GM10248 (cell line): ENCODE results near the gene ZNF506.
"Not testable (repeated sequence)": the region's sequence is repeated elsewhere in the genome, so short reads cannot be mapped to it uniquely, and the experiment has no call there.

Source experiments
- CTCF ChIA-PET: fragments of 300-600 bp; sonication (Branson Sonifier 250); formaldehyde crosslinking; extraction: SDS; loops from one replicate; lab custom pipeline; 2021; ENCODE audit warnings: antibody characterized with exemption; lab: Yijun Ruan, JAX
- POLR2A ChIA-PET: fragments of 350-650 bp; sonication (Branson Sonifier 250); formaldehyde crosslinking; extraction: SDS; loops from one replicate; lab custom pipeline; 2020; ENCODE audit warnings: antibody characterized with exemption; lab: Yijun Ruan, JAX
- DNase-seq: peaks from one replicate; pipeline ENCODE4 v3.0.0; 2012; ENCODE audit errors: extremely low spot score
- TF ChIP-seq, protein P1 (sequence below): IDR thresholded peaks from 2 replicates; pipeline ENCODE4 v1.5.1; 2012; ENCODE audit warnings: mild to moderate bottlenecking, low read depth; ENCODE audit errors: extremely low read depth, missing control alignments, control extremely low read depth

ZNF506 gene

DNA sequence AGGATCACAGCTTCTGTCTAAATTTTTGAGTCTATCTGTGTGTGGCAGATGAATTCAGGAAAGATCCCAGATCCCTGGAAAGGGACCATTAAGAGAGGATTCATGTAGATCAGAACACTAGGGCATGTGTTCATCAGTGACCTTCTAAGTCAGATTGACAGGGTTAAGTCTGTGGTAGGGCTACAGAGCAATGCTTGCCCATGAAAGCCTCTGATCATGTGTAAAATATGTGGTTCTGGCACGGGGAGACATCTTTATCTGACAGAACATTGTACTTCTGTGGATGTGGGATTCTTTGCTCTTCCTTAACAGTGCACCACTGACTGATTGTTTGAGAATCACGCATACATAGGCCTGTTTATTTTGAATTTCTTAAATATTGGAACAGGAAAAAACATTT, 42.9 kb downstream of the ZNF506 start:
- CTCF ChIA-PET, result no interaction called here
- no peak for DNase-seq
- TF ChIP-seq, protein P1, sequence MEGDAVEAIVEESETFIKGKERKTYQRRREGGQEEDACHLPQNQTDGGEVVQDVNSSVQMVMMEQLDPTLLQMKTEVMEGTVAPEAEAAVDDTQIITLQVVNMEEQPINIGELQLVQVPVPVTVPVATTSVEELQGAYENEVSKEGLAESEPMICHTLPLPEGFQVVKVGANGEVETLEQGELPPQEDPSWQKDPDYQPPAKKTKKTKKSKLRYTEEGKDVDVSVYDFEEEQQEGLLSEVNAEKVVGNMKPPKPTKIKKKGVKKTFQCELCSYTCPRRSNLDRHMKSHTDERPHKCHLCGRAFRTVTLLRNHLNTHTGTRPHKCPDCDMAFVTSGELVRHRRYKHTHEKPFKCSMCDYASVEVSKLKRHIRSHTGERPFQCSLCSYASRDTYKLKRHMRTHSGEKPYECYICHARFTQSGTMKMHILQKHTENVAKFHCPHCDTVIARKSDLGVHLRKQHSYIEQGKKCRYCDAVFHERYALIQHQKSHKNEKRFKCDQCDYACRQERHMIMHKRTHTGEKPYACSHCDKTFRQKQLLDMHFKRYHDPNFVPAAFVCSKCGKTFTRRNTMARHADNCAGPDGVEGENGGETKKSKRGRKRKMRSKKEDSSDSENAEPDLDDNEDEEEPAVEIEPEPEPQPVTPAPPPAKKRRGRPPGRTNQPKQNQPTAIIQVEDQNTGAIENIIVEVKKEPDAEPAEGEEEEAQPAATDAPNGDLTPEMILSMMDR, result no peak
- POLR2A ChIA-PET, result no interaction called here

- POLR2A ChIA-PET, result interaction anchor here (0.6 to 1.9 kb wide), 2 partner anchors 44 to 95 kb away, joined by 3 to 6 read pairs; partner anchors contain the start of gene ZNF506
- CTCF ChIA-PET, result interaction anchor here (0.6 kb wide), 1 partner anchor 43 kb away, joined by 3 read pairs; no protein-coding TSS in a partner anchor
- TF ChIP-seq, protein P1, result no peak
- DNase-seq, result no peak
These were observed 43.9 kb downstream of the ZNF506 start for GRCh38 chr19:19777692-19778091.

DNA sequence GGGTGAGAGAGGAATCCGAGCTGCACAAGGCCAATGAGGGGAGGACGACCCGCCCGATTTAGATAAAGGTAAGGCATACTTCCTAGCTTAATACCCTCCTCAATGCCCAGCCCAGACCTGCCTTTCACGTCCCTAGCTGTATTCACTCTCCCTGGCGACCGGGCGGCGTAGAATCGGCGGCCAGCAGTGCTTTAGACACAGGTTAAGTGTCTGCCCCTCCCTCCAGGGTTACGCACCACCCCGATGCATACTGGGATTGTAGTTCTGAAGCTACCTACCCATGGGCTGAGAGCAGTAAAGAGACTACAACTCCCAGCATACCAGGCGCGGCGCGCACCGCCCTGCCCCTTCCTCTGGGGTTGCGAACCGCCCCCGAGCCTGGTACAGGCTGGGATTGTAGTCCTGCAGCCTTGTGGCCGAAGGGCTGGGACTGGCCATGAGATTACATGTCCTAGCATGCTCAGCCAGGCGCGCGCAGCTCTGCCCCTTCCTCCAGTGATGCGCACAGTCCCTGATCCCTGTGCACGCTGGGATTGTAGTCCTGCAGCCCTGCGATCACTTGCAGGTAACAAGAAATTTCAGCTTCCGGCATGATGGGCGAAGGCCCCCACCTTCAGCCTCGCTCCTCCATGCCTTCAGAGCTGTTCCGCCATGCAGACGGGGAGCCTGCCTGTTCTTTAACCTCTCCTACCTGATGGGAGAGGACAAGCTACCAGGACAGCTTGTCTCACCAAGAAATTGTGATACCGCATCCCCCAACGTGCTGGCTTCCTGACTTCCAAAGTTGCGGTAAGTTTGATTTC, 45.1 kb downstream of the ZNF506 start:
- CTCF ChIA-PET, result interaction anchor here (0.7 to 1.7 kb wide), 8 partner anchors 12 to 262 kb away, joined by 3 to 7 read pairs (median 3); partner anchors contain the start of genes ZNF14 and ZNF93
- DNase-seq, result peak; percentile 94
- POLR2A ChIA-PET, result interaction anchor here (0.8 to 1.9 kb wide), 7 partner anchors 13 to 156 kb away, joined by 3 to 6 read pairs (median 4); partner anchors contain the start of genes ZNF253, ZNF506 and ZNF93
- TF ChIP-seq, protein P1, result no peak

DNA sequence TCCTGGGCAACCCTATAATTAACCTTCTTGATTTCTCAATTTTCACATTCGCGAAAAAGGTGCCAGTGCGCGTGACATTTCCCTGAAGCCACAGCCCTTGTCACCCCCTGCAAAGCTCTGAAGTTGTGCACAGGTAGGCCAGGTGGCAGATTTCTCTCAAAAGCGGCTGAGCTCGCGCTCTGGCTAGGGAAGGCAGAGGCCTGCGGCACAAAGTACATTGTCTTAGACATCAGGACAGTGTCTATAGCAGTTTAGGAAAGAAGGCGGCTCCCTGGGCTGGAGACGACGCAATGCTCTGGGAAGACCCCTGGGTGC, 45.7 kb downstream of the ZNF506 start:
- TF ChIP-seq, protein P1, result no peak
- ChIA-PET CTCF (interaction anchor here (0.9 to 1.7 kb wide), 6 partner anchors 12 to 263 kb away, joined by 3 to 7 read pairs (median 3); partner anchors contain the start of genes ZNF14 and ZNF93), POLR2A (interaction anchor here (0.8 to 1.9 kb wide), 6 partner anchors 14 to 125 kb away, joined by 3 to 6 read pairs (median 4); partner anchors contain the start of genes ZNF253, ZNF506 and ZNF93)
- DNase-seq, result no peak

- POLR2A ChIA-PET, result no interaction called here
- DNase-seq, result no peak
These were observed 47.1 kb downstream of the ZNF506 start for GRCh38 chr19:19774354-19775033.

DNA sequence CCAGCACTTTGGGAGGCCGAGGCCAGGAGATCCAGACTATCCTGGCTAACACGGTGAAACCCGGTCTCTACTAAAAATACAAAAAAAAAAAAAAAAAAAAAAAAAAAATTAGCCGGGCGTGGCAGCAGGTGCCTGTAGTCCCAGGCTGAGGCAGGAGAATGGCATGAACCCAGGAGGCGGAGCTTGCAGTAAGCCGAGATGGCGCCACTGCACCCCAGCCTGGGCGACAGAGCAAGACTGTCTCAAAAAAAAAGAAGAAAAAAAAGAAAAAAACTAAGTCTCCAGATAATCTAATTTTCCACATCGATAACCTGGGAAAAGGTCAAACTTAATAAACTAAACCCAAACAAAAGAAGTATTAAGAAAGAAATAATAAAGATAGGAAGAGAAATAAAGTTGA, 49.6 kb downstream of the ZNF506 start:
- DNase-seq, CTCF ChIA-PET, POLR2A ChIA-PET: not testable (repeated sequence)

More at GRCh38 chr19:19774354-19775033, 47.1 kb downstream of the ZNF506 start:
- TF ChIP-seq, protein P1, result no peak
- CTCF ChIA-PET, result no interaction called here

DNA sequence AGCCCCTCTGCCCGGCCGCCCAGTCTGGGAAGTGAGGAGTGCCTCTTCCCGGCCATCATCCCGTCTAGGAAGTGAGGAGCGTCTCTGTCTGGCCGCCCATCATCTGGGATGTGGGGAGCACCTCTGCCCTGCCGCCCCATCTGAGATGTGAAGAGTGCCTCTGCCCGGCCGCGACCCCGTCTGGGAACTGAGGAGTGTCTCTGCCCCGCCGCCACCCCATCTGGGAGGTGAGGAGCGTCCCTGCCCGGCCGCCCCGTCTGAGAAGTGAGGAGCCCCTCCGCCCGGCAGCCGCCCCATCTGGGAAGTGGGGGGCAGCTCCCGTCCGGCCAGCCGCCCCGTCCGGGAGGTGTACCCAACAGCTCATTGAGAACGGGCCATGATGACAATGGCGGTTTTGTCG, 51.6 kb downstream of the ZNF506 start:
- CTCF ChIA-PET, DNase-seq, POLR2A ChIA-PET: not testable (repeated sequence)
